HG02973 (cell line): ENCODE results near the gene GPLD1.
"Not testable (repeated sequence)": the region's sequence is repeated elsewhere in the genome, so short reads cannot be mapped to it uniquely, and the experiment has no call there.

Source experiments
- ATAC-seq: cut with Tn5 transposase; IDR thresholded peaks from one replicate; pipeline ENCODE4 v1.9.1; 2021; ENCODE audit warnings: moderate library complexity; ENCODE audit not compliant: unreplicated experiment

Gene GPLD1

GRCh38 chr6:24415753-24416152, 73.6 kb downstream of the GPLD1 start:
- ATAC-seq: peak; percentile 69

- ATAC-seq: not testable (repeated sequence)
Measured at GRCh38 chr6:24414531-24414930, 74.8 kb downstream of the GPLD1 start.

GRCh38 chr6:24412294-24412693, 77.1 kb downstream of the GPLD1 start:
- ATAC-seq: no peak

GRCh38 chr6:24410622-24411021, 78.8 kb downstream of the GPLD1 start:
- ATAC-seq: no peak

GRCh38 chr6:24408719-24409410, 80.5 kb downstream of the GPLD1 start:
- ATAC-seq: peak; percentile 84

GRCh38 chr6:24405262-24405661, 84.1 kb downstream of the GPLD1 start:
- ATAC-seq: no peak

- ATAC-seq: no peak
Measured at GRCh38 chr6:24403501-24403824, 85.9 kb downstream of the GPLD1 start.

GRCh38 chr6:24402697-24403500, 86.5 kb downstream of the GPLD1 start, which contains the start of gene MRS2:
TSS of gene MRS2 (plus strand) at chr6:24402936. CDS start at chr6:24403047, 111 bp downstream.
- ATAC-seq: peak; percentile 89

GRCh38 chr6:24401458-24401857, 87.9 kb downstream of the GPLD1 start:
- no peak for ATAC-seq

GRCh38 chr6:24400045-24401039, 89.0 kb downstream of the GPLD1 start:
- not testable (repeated sequence) for ATAC-seq

GRCh38 chr6:24397631-24398030, 91.7 kb downstream of the GPLD1 start:
- ATAC-seq: no peak

GRCh38 chr6:24396824-24397223, 92.6 kb downstream of the GPLD1 start:
- ATAC-seq: no peak

- no peak for ATAC-seq
Measured at GRCh38 chr6:24394780-24395437, 94.5 kb downstream of the GPLD1 start.

- no peak for ATAC-seq
Measured at GRCh38 chr6:24394061-24394779, 95.2 kb downstream of the GPLD1 start.

GRCh38 chr6:24391756-24392405, 97.5 kb downstream of the GPLD1 start:
- peak; percentile 55 for ATAC-seq

- no peak for ATAC-seq
Measured at GRCh38 chr6:24391208-24391607, 98.2 kb downstream of the GPLD1 start.

GRCh38 chr6:24387818-24388217, 101.6 kb downstream of the GPLD1 start:
- ATAC-seq: no peak

GRCh38 chr6:24385536-24386269, 103.7 kb downstream of the GPLD1 start:
- ATAC-seq: no peak
